HK-2 (cell line): ENCODE data around the gene GCG.

ENCODE experiments used
- DNase-seq: peaks from one replicate; pipeline ENCODE4 v3.0.0-alpha.2; 2018; ENCODE audit not compliant: unreplicated experiment

GCG gene

GRCh38 chr2:162149940-162150339 is 2.1 kb downstream of the GCG start:
- DNase-seq = no peak

GRCh38 chr2:162149466-162149865 is 2.6 kb downstream of the GCG start:
- DNase-seq = no peak

- DNase-seq = no peak
Measured at GRCh38 chr2:162148956-162149355, 3.1 kb downstream of the GCG start.

GRCh38 chr2:162143969-162144368 is 8.1 kb downstream of the GCG start:
- DNase-seq = no peak

- no peak for DNase-seq
Measured at GRCh38 chr2:162138310-162138709, 13.7 kb downstream of the GCG start.

GRCh38 chr2:162127422-162127821 is 24.6 kb downstream of the GCG start:
- no peak for DNase-seq

- no peak for DNase-seq
Measured at GRCh38 chr2:162126527-162126926, 25.5 kb downstream of the GCG start.

- DNase-seq = no peak
Measured at GRCh38 chr2:162126111-162126519, 25.9 kb downstream of the GCG start.

- DNase-seq = peak; percentile 30
Measured at GRCh38 chr2:162125138-162125537, 26.9 kb downstream of the GCG start.

GRCh38 chr2:162123806-162124758 is 28.0 kb downstream of the GCG start:
- no peak for DNase-seq

- DNase-seq = no peak
Measured at GRCh38 chr2:162118166-162119031, 33.6 kb downstream of the GCG start.

- DNase-seq = no peak
Measured at GRCh38 chr2:162116352-162116751, 35.7 kb downstream of the GCG start.

GRCh38 chr2:162115076-162115475 is 37.0 kb downstream of the GCG start:
- DNase-seq = no peak

- no peak for DNase-seq
Measured at GRCh38 chr2:162114271-162114670, 37.8 kb downstream of the GCG start.

- no peak for DNase-seq
Measured at GRCh38 chr2:162113776-162114168, 38.3 kb downstream of the GCG start.

GRCh38 chr2:162113088-162113775 is 38.8 kb downstream of the GCG start:
- DNase-seq = no peak

GRCh38 chr2:162111958-162112850 is 39.8 kb downstream of the GCG start:
- no peak for DNase-seq

- DNase-seq = no peak
Measured at GRCh38 chr2:162107361-162107901, 44.6 kb downstream of the GCG start.

GRCh38 chr2:162106746-162107145 is 45.3 kb downstream of the GCG start:
- DNase-seq = no peak

- DNase-seq = no peak
Measured at GRCh38 chr2:162106146-162106551, 45.9 kb downstream of the GCG start.
